IMR-90 (cell line): Measurements from ENCODE around the gene PLXNB3.

Experiments
- CEBPB ChIP-seq: IDR thresholded peaks from 2 replicates; pipeline ENCODE4 v1.6.1; 2012; ENCODE audit warnings: low read depth, low read length, improper control_type of control experiment
- MAFK ChIP-seq: IDR thresholded peaks from 2 replicates; pipeline ENCODE4 v1.6.1; 2012; ENCODE audit warnings: low read depth, low read length, improper control_type of control experiment
- MAZ ChIP-seq: IDR thresholded peaks from 2 replicates; pipeline ENCODE4 v1.6.1; 2012; ENCODE audit warnings: low read depth, mild to moderate bottlenecking, low read length, improper control_type of control experiment, moderate library complexity, borderline replicate concordance
- TF ChIP-seq, protein P1 (sequence below): conservative IDR thresholded peaks from 2 replicates; pipeline ENCODE4 v1.5.1; 2012; ENCODE audit warnings: mild to moderate bottlenecking, low read depth, low read length, improper control_type of control experiment
- TF ChIP-seq, protein P2 (sequence below): fragments of 150-350 bp; IDR thresholded peaks from 2 replicates; pipeline ENCODE4 v1.6.1; 2016; ENCODE audit warnings: low read depth, mild to moderate bottlenecking, low read length, moderate library complexity, borderline replicate concordance

DNA sequence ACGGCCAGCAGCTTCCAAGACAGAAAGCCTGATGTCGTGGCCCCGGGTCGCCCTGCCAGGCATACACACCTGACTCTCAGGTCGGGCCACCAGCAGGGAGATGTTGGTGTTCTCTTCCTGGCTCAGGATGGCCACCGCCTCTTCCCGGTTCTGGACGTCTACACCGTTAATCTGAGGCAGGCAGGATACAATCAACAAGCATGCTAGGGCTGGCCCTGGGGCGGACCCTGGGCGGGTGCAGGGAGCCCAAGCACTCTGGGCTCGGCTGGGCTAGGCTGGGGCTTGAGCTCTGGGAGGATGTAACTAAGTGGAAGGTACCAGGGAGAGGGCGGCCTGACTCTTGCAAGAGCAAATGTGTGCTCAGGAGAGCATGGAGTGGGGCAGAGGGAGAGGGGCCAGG, 41.4 kb downstream of the PLXNB3 start:
- TF ChIP-seq, protein P1, sequence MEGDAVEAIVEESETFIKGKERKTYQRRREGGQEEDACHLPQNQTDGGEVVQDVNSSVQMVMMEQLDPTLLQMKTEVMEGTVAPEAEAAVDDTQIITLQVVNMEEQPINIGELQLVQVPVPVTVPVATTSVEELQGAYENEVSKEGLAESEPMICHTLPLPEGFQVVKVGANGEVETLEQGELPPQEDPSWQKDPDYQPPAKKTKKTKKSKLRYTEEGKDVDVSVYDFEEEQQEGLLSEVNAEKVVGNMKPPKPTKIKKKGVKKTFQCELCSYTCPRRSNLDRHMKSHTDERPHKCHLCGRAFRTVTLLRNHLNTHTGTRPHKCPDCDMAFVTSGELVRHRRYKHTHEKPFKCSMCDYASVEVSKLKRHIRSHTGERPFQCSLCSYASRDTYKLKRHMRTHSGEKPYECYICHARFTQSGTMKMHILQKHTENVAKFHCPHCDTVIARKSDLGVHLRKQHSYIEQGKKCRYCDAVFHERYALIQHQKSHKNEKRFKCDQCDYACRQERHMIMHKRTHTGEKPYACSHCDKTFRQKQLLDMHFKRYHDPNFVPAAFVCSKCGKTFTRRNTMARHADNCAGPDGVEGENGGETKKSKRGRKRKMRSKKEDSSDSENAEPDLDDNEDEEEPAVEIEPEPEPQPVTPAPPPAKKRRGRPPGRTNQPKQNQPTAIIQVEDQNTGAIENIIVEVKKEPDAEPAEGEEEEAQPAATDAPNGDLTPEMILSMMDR: no peak
- no peak for TF ChIP-seq MAZ
- TF ChIP-seq CEBPB: no peak
- no peak for TF ChIP-seq MAFK
- TF ChIP-seq, protein P2, sequence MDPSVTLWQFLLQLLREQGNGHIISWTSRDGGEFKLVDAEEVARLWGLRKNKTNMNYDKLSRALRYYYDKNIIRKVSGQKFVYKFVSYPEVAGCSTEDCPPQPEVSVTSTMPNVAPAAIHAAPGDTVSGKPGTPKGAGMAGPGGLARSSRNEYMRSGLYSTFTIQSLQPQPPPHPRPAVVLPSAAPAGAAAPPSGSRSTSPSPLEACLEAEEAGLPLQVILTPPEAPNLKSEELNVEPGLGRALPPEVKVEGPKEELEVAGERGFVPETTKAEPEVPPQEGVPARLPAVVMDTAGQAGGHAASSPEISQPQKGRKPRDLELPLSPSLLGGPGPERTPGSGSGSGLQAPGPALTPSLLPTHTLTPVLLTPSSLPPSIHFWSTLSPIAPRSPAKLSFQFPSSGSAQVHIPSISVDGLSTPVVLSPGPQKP: no peak
